HL-60/S4 treated with retinoic acid at 250 ng/mL for 4 days and 3 days (cell line): ENCODE measurements around the gene DDN.

Experiments used
- in situ Hi-C: fragments of 300-500 bp; cut with MboI; formaldehyde crosslinking; loops from 2 replicates; pipeline ENCODE4 v1.7.0; 2022; ENCODE audit warnings: low sequenced_read_pairs

Gene DDN

DNA sequence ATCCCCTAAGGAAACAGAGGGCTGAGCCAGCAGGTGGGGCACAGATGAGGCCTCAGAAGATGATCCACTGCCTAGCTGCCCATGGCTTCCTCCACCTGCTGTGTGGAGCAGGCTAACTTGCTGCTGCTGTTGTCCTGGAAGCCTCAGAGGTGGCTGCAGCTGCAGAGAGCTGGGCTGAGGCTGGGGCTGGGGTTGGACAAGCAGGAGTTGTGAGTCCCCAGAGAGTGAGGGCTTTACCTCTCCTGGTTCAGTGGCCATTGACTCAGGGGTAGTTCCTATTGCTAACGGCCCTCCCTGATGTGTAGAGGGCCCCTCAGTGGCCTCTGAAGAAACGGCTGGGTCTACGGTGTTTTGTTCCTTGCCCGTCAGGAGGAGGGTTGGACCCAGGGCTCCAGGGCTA, 33.1 kb upstream of the DDN start:
- in situ Hi-C loops: no loop called here

DNA sequence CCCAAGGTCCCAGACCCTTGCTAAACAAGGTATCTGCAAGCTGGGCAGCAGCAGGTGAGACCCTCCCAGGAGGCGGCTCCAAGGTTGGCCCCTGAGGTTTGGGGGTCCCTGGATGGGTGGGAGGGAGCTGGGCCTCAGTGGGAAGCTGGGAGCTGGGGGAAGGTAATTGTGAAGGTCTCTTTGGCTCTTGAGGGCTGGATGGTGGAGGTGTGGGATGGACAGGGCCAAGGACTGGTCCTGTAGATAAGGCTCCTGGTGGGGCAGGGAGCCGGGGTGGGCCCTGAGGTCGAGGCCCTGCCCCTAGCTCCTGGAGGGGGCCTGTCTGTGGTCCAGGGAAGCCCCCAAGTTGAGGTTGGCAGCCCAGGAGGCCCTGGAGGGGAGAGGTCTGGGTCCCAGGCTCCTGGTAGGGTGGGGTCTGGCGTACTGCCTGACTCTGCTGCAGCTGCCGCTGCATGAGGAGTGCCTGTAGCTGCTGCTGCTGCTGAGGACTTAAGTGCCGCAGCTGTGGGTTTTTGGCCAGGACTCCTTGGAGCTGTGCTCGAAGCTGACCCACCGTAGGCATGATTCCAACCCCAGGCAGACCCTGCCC, 32.5 kb upstream of the DDN start:
- in situ Hi-C loops: no loop called here

GRCh38 chr12:49030714-49031572, 31.8 kb upstream of the DDN start:
- in situ Hi-C loops: no loop called here

GRCh38 chr12:49030119-49030518, 30.9 kb upstream of the DDN start:
- in situ Hi-C loops: no loop called here

GRCh38 chr12:49028666-49029275, 29.6 kb upstream of the DDN start:
- in situ Hi-C loops: no loop called here

DNA sequence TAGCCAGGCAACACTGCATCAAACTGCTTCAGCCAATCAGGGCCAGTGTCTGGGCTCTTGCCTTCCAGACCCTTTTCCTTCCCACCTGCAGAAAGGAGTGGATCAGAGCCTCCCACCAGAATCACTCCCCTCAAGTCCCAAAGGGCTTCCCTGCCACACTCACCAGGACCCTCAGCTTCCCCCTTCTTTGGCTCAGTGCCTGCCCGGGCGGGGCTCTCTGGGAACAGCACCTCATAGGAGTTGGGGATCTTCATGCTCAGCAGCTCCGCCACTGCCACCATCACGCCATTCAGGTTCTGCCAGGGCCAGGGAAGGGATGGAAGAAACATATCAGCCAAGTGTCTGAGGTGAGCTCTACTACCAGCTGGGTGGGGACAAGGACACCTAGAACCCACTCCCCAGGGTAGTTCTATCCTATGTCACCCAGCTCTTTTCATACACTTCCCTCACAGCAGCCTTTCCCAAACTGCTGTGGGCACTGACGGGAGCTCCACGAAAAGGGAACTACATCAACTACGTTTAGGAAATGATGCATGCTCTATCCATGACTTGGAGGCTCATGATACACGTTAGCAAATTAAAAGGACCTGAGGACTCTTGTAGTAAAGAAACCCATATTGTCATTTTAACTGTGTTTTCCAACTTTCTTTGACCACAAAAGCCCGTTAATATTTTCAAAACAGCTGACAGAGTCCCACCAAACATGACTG, 28.8 kb upstream of the DDN start:
- in situ Hi-C loops: no loop called here

- in situ Hi-C loops: no loop called here
Observed at GRCh38 chr12:49026678-49027480, 27.7 kb upstream of the DDN start.

- in situ Hi-C loops: no loop called here
Observed at GRCh38 chr12:49026101-49026500, 26.9 kb upstream of the DDN start.

- in situ Hi-C loops: no loop called here
Observed at GRCh38 chr12:49025463-49025862, 26.3 kb upstream of the DDN start.

DNA sequence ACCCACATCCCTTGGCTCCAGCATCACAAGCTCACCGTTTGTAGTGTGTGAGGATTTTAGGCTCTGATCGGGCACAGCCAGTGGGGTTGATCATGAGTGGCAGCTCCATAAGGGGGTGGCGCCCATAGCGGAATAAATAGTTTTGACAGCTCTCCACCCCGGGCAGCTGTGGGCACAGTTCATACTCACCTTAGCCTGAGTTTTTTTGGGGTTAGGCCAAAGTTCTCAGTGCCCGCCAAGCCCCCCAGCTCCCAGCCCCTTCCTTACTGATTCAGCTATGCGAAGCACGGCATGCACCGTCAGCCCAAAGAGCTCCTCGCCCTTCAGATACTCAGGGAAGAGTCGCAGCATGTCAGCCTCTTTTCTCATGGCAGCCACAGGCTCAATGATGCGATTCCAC, 25.4 kb upstream of the DDN start:
- in situ Hi-C loops: no loop called here

- in situ Hi-C loops: no loop called here
Observed at GRCh38 chr12:49023812-49024211, 24.6 kb upstream of the DDN start.

GRCh38 chr12:49022558-49023178, 23.5 kb upstream of the DDN start:
- in situ Hi-C loops: no loop called here

GRCh38 chr12:49021292-49021915, 22.2 kb upstream of the DDN start:
- in situ Hi-C loops: no loop called here

DNA sequence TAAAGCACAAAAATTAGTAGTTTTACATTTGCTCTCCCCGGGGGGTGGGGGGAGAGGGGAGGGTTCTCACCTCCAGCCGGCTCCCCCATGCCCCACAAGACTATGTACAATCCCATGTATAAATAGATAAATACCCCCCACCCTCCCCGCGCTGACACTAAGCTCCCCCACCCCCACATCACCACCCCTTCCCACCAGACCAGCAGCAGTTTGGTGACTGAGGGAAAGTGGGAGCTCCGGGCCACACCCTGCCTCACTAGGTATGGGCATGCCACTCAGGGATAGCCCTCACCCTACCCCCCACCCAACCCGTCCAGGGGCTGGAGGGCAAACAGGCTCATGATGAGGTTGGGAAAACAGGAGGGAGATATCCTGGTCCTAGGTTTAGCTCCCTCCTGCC, 21.3 kb upstream of the DDN start:
- in situ Hi-C loops: no loop called here

- in situ Hi-C loops: no loop called here
Observed at GRCh38 chr12:49019443-49020324, 20.5 kb upstream of the DDN start.

DNA sequence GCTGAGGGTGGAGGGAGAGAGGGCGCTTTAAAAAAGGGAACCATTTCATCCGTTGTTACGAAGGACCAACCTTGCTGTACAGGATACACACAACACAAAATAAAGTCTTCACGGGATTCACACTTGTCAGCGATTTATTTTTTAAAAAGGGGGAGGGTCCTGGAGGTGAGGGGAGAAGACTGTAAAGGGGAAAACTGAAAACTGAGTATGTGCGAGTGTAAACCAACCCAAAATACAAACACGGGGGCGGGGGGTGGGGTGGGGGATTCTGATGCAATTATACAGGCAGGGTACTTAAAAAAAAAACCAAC, 19.9 kb upstream of the DDN start:
- in situ Hi-C loops: no loop called here

DNA sequence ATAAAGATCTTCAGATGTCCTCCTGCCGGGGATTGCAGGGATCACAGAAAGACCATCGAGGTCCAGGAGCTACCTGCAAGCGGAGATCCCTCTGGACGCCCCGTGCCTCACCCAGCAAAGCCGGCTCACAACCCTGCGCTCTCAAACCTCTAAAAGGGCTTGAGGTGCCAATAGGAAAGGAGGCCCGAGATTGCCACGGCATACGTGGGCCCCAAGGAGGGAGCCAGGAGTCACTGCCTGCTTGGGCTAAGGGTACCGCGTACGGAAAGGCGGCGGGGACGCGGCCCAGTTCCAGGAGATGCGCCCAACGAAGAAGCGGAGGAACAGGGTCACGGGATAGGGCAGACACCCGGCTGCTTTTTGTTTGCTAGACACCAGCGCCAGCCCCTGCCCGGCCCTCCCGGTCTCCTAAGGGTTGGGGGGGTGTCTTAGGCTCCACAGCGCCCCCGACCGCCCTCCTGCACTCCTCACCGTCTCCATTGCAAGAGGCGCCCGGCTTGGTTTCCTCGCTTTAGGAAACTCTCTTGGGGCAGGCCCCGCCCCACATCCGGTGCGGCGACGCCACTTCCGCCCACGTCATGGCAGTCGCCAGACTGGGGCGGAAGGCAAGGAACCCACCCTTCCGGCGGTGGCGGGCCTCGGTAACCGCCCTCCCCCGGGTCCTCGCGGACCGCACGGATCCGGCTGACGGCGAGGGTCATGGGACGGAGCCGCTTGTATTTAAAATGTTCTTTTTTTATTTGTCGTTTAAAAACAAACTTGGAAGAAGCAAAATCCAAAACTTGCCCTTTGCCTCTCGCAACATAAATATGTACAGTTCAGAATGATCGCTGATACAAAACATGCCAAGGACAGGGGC, 19.3 kb upstream of the DDN start, which contains the start of gene PRKAG1:
Gene PRKAG1 (minus strand): TSS at position 516 of the 859 bp plus-strand sequence. CDS start 36 bp downstream, at position 480.
- in situ Hi-C loops: no loop called here

DNA sequence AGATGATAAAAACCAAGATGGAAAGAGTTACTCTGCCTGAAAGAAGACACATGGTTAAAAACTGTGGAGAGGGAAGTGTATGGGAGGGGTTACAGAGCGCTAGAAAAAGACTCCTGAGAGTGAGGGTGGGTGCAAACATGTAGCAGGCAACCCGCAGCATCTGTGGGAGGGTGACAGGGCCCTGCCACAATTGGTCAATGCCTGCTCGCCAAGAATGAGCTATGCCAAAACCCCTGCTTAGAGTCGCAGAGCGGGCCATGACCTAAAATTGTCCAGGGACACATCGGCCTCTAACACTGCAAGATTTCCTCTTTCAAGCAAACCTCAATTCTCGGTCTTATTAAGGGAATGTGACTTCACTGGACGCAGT, 18.7 kb upstream of the DDN start:
- in situ Hi-C loops: no loop called here
